Posterior vena cava (tissue), 2 donors: ENCODE data around the gene CYSLTR1. TPM values are rescaled to one million over a fixed set of nuclear protein-coding genes. Genes with fewer than 3 reads are reported as not detected.
"Not testable (repeated sequence)": the region's sequence is repeated elsewhere in the genome, so short reads cannot be mapped to it uniquely, and the experiment has no call there.

Experiments
- DNase-seq: peaks from one replicate; pipeline ENCODE4 v3.0.0-alpha.2; 2020; ENCODE audit warnings: low spot score
- intact Hi-C, 2 donors: fragments of 100-400 bp; cut with DNase I; formaldehyde crosslinking; loops; one replicate each; pipeline versions ENCODE4 v1.14.1 to v1.14.2; 2022 to 2023
- long read RNA-seq, 2 donors: library from polyadenylated mRNA; unstranded; transcript quantifications; one replicate each; pipeline ENCODE4 v2.0.0, GENCODE V29; 2020 to 2021
- total RNA-seq, 2 donors: library from RNA; stranded (reverse); fragmentation: NEBNext Ultra II Directional; extraction: Animal tissue kit (Norgen Biotek cat#: 25700); gene quantifications; one replicate each; pipeline ENCODE4 v1.2.1, GENCODE V29; 2021
- donor health status: DM: yes; HTN: yes; CAD: no.
- donor health status: DM: yes; HTN: yes; CAD: no.

Gene CYSLTR1, protein sequence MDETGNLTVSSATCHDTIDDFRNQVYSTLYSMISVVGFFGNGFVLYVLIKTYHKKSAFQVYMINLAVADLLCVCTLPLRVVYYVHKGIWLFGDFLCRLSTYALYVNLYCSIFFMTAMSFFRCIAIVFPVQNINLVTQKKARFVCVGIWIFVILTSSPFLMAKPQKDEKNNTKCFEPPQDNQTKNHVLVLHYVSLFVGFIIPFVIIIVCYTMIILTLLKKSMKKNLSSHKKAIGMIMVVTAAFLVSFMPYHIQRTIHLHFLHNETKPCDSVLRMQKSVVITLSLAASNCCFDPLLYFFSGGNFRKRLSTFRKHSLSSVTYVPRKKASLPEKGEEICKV
- total RNA-seq: 1 to 10 TPM; 6.8 to 7.9 TPM
- long read RNA-seq, donor 1, partial matches to known transcripts: 0 of 4 reads
- long read RNA-seq, donor 1, other reads (novel, unspliced or antisense): 2 of 4 reads
- long read RNA-seq, donor 2, partial matches to known transcripts: 0 of 3 reads
- long read RNA-seq, donor 2, other reads (novel, unspliced or antisense): 0 of 3 reads

DNA sequence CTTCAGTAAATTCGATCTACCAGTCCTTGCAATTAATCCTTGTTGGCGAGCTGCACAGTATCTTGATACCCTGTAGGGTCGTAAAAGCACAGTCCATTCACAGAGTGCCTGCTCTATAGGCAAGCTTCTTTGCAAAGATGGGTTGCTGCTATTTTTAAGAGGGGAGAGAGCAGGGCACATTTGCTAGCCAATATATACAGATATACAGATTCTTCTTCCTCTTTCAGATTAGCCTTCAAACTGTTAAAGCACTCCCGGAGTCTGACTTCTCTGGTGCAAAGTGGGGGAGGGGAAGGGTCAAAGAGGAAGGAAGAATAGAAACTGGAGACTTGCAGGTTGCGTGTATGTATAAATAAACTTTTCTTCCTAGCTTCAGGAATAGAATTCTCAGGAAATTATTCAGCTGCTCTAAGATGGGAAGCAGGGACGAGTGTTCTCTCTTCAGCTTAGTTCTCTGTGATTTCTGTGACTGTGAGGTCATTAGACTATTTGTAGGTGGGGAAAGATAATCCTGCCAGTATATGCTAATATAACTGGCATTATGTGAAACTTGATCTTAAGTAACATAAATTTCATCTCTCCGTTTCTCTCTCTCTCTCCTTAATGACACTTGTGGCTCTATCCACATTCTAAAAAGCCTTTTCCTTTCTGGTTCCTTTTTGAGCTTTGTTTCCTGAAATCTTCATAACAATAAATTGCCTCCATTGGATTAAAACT is at the start of gene CYSLTR1:
TSS of gene CYSLTR1 (minus strand) at position 242 of the 717 bp plus-strand sequence. CDS start 53,865 bp downstream, outside the sequence.
- no peak for DNase-seq
- intact Hi-C loops: no loop called here

DNA sequence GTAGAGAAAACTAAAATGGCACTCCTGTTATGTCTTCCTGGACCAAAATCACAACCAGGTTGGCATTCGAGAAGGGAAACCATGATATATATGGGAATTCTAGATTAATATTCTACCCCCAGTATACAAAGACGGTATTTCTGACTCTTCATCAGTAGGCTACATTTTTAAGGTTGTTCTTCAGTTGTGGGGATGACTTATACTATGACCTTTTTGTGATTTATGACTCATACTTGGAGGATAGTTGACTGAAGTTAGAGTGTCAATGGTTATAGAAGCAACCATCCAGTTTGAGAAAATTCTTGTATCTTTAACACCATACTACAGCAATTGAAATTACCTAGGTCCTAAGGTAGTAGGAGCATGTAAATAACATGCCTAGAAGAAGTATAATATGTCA is 49.8 kb upstream of the CYSLTR1 start:
- intact Hi-C loops: no loop called here
- no peak for DNase-seq

DNA sequence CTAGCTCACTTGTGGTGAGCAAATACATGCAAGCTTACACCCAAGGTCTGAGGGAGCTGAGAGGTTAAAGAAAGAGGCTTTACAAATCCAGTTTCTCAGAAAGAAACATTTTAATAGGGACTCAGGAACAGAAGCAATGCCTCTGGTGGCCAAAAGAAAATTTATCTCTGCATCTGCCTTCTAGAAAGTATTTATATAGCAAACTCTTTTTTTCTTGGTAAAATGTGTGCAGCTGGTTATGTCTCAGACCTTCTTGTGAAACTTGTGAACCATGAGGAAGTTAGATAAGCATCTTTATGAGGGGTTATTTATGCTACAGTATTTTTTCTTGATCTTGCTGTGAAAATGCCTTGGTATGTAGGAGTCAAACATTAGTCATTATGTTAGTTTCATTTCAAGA is 48.5 kb upstream of the CYSLTR1 start:
- intact Hi-C loops: no loop called here
- no peak for DNase-seq

DNA sequence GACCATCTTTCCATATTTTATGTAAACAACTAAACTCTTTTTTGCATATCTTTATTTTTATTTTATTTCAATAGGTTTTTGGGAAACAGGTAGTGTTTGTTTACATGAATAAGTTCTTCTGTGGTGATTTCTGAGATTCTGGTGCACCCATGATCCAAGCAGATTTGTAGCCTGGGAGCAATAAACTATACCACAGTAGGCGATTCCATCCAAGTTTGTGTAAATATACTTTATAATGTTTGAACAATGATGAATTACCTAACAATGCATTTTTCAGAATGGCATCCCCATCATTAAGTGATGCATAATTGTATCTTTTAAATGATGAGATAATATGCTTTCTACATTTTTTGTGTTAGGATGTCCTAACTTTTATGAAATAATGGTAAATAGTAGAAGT is 39.2 kb upstream of the CYSLTR1 start:
- no peak for DNase-seq
- intact Hi-C loops: no loop called here

DNA sequence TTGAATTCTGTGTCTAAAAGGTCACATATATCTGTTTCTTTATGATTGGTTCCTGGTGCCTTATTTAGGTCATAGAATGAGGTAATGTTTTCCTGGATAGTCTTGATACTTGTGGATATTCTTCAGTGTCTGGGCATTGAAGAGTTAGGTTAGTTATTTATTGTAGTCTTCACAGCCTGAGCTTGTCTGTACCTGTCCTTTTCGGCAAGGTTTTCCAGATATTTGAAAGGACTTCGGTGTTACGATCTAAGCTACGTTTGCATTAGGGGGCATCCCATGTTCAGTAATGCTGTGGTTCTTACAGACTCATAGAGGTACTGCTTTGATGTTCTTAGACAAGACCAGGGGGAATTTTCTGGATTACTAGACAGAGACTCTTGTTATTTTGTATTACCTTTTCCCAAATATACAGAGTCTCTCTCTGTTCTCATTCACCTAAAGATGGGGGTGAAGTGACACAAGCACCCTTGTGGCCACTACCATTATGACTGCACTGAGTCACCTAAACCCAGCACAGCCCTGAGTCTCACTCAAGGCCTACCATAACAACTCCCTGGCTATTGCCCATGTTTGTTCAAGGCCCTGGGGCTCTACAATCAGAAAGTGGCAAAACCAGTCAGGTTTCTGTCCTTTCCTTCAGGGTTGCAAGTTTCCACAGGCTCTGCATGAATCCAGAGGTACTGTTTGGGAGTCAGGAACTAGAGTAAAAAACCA is 30.1 kb upstream of the CYSLTR1 start:
- intact Hi-C loops: no loop called here
- no peak for DNase-seq

DNA sequence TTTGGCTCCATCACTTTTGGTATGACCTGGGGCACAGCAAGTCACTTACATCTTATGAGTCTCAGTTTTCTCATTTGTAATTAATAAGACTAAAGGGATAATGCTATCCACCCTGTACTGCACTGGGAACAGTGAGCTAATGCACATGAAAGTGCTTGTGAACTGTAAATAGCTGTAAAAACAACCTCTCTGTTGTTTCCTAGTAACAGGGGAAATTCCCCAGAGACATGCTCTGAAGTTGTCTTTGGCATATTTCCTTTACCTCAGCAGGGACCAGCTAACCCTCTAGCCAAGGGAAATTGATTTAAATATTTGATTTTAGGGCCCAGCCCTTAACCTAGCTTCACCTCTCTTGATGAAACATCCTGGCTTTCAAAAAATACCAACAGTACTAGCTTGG is 6.1 kb upstream of the CYSLTR1 start:
- no peak for DNase-seq
- intact Hi-C loops: no loop called here

DNA sequence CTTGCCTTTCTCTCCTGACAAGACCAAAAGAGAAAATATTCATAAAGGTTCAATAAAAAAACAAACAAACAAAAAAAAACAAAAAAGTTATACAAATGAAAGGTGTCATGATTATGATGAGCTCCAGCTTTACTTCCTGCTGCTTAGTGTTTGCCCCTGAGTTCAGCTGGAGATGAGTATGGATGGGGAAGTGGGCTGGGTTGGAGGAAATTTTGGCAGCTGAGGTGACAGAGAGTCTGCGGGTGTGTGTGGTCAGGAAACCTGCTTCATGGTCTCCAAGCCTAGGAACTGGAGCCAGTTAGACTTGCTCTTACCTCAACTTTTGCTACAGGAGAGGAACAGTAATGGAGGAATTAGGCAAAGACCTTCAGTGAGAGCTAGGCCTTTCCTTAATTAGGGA is 4.3 kb upstream of the CYSLTR1 start:
- DNase-seq: no peak
- intact Hi-C loops: no loop called here

DNA sequence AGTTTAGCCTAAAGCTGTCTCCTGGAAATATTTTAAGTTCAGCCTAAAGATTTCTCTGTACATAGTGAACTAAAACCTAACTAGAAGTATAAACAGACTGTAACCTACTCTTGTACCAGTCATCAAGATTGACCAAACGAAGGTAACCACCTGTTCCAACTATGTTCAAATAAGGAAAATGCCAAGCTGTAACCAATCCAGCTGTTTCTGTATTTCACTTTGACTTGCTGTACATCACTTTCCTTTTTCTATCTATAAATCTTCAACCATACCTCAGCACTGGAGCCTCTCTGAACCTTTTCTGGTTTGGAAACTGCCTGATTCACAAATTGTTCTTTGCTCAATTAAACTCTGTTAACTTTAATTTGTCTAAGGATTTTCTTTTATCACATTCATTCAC is 3.1 kb upstream of the CYSLTR1 start:
- intact Hi-C loops: no loop called here

DNA sequence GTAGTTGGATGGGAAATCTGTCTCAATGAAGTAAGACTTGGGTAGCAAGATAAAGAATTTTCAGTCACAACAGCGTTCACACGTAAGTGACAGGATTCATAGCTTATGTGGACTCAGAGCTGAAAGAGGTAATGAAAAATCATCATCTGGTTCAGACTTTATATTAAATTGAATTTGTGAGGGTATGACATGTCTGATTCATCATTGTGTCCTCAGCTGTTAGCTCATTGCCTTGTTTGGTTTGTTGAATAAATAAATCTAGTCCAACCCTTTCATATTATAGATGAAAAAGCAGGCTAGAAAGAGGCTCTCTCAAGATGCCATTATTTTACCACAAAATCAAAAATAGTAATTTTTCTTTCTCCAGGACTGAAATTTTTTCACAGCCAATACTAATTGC is 2.7 kb upstream of the CYSLTR1 start:
- intact Hi-C loops: no loop called here
- DNase-seq: no peak

More for the DNA sequence above, 3.1 kb upstream of the CYSLTR1 start:
- DNase-seq: no peak

DNA sequence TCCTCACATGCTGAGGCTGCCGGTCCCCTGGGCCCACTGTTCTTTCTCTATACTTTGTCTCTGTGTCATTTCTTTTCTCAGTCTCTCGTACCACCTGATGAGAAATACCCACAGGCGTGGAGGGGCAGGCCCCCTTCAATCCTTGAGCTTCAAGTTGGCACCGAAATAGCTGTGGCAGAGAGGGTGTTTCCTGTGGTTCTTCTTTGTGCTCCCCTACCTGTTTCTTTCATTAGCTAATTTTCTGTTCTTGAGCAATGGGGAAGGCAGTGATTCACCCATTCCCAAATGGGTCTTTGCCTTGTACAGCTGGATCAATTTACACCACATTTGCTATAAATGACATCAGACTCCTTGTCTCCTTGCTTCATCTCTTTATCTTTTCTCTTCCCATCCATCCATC is 2.1 kb upstream of the CYSLTR1 start:
- DNase-seq: no peak
- intact Hi-C loops: no loop called here

DNA sequence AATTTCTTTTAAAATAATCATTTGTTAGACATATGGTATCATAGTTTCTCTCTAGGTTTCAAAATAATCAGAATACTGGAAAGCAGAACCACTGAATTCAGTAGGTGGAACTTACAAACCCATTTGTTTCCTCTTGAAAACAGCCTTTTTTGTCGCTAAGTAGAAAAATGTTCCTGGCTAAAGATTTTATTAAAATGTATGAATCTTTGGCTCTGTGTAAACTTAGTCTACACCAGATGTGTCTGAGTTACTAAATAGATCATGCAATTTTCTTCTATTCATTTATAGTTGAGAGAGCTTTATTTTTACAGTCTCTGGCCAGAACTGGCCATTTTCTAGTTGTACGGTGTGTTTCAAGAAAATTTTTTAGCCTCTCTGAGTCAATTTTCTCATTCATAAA is 1.0 kb downstream of the CYSLTR1 start:
- intact Hi-C loops: no loop called here
- DNase-seq: no peak

DNA sequence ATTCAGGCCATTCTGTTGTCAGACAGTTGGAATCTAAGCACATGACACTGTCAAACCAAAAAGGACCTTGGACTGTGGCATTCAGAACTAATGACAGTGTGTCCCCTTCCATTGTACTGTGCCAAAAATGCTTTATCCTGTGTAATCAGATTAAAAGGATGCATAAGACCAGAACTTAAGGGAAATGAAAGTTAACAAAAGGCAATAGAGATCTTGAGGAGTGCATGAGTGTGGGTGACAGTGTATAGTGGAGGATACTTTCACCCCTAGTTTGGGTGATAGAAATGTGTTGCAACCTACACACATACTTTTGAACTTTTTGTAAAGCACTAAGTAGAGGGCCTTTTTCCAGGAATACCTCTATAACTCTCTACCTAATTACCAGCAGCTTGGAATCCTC is 4.5 kb downstream of the CYSLTR1 start:
- intact Hi-C loops: no loop called here
- DNase-seq: no peak

DNA sequence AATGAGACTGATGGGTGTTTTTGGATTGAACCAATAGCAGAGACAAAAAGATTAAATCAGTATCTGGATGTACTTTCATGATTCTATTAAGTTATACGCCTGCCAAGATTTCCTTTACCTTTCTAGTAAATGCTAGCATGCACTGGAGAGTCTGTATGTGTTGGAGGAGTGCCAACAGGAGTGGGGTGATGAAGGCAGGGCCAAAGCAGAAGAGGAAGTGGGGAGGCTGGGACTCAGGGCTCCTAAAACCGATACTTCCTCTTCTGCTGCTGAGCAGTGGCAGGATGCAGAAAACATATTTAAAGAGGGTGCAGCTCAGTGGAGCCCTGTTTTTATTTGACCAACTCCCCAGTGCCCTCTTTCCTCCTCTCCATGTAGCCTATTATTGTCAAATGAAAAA is 5.6 kb downstream of the CYSLTR1 start:
- intact Hi-C loops: no loop called here
- DNase-seq: no peak

DNA sequence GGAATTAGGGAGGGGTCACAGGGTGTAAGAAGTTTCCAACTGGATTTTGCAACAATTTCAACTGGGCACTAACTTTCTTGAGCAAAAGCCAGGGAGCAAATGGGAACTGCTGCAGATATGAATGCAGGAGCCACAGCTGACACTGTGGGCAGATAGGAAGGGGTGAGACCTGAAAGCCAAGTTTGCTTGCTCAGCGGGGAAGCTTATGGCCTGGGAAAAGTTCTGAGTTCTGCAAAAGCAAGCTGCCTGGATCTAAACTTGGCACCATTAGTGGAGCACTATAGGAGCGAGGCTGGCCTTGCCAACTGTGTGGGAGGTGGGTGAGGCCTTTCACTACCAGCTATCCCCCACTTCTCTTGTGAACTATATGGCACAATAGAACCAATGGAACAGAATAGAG is 11.1 kb downstream of the CYSLTR1 start:
- intact Hi-C loops: no loop called here
- no peak for DNase-seq

DNA sequence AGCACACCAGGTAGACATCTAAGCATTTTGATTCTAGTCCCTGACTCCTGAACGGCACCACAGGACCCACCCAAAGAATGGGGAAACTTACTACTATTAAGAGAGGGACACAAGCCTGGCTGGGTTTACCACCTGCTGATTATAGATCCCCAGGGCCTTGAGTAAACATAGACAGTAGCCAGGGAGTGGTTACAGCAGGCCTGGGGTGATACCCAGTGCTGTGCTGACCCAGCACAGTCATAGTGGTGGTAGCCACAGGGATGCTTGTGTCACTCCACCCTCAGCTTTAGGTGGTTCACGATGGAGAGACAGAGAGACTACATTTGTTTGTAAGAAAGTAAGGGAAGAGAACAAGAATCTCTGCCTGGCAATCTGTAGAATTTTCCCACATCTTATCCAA is 11.7 kb downstream of the CYSLTR1 start:
- no peak for DNase-seq
- intact Hi-C loops: no loop called here

DNA sequence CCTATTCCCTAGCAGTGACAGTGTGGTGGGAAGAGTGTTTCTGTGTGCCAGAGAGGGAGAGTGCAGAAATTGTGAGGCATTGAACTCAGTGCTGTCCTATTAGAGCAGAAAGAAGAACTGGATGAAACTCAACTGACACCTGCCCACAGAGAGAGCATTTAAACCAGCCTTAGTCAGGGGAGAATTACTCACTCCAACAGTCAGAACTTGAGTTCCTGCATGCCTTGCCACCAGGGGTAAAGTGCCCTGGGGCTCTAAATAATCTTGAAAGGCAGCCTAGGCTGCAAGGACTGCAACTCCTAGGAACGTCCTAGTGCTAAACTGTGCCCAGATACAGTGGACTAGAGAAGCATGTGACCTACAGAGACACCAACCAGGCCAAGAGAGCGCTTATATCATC is 12.8 kb downstream of the CYSLTR1 start:
- DNase-seq: no peak
- intact Hi-C loops: no loop called here

DNA sequence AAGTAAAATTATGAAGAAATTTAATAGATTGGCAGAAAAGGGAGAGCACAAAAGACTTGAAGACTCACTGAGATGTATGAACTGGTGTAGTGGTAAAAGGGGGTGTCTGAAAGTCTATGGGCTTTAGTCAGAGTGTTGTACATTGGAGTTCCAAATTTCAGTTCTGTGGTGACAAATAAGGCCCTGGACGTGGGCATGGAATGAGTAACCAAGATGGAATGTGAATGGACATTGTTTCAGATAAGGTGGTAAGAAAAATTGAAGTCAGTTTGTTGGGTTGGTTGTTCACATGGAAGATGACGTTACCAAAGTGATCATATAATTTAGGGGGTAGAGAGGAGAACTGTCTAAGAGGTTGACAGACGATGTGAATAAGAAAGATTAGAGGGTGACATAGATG is 13.9 kb downstream of the CYSLTR1 start:
- intact Hi-C loops: no loop called here
- DNase-seq: no peak

DNA sequence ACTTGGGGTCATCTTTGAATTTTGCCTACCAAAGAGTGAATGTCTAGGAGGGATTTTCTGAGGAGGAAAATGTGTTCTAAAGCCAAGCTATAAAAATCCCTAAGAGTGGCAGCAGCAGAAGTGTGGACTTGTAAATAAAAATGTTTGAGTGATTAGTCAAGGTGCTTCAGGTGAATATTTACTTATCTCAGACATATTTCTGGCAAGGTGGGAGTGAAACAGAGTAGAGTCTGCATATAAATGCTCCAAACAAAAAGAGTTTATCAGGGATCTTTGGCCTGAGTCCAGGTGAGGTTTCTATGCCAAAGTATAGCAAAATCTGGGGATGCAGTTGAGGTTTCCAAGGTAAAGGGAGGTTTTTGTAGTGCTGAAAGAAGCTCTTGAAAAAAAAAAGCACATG is 19.7 kb downstream of the CYSLTR1 start:
- no peak for DNase-seq
- intact Hi-C loops: no loop called here

DNA sequence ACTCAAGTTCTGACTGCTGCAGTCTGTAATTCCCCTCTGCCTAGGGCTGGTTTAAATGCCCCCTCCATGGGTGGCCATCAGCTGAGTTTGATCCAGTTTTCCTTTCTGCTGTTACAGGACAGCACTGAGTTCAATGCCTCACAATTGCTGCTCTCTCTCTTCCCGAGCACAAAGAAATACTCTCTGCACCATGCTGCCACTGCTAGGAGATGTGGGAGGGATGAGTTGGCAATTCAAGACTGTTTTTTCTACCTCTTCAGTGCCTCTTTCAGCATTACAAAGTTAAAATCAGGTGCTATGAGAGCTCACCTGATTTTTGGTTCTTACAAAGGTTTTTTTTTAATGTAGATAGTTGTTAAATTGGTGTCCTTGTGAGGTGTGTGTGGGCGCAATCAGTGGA is 24.3 kb downstream of the CYSLTR1 start:
- intact Hi-C loops: no loop called here
- DNase-seq: no peak

DNA sequence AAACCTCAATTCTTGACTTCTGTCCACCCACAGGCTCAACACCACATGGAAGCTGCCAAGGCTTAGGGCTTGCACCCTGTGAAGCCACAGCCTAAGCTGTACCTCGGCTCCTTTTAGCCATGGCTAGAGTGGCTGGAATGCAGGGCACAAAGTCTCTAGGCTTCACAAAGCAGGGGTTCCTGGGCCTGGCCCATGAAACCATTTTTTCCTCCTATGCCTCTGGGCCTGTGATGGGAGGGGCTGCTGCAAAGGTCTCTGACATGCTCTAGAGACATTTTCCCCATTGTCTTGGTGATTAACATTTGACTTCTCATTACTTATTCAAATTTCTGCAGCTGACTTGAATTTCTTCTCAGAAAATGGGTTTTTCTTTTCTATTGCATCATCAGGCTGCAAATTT is 26.5 kb downstream of the CYSLTR1 start:
- intact Hi-C loops, DNase-seq: not testable (repeated sequence)
